ENCODE results near the gene NPC1L1.

DNA sequence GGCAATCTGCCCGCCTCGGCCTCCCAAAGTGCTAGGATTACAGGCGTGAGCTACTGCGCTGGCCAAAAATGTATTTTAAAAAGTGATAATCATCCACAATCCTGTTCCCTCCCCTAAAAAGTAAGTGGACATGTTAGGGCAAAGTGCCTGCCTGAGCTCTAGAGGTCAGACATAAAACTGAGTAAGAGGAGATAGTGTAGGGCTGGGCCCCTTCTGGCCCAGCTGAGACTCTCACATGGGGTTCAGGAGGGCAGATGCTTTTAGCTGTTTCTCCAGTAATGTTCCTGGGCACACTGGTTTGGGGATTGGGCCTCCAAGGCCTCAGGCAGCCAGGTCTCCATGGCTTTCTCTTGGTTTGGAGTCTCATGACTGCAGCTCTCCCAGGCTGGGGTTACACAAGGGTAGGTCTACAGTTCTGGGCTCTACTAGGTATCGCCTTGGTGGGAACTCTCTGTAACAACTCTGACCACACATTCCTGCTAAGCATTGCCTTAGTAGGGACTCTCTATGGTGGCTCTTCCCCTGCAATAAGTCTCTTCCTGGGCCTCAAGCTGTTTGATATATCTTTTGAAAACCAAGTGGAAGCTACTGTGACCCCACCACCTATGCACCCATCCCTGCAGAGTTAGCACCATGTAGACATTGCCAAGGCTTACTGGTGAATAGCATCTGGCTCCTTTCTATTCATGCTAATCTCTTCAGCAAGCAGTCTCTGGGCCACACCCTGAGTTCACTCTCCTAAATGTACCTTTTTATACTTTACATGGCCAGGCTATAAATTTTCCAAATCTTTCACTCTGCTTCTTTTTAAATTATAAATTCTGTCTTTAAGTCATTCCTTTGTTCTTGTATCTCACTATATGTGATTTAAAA, 43.7 kb downstream of the NPC1L1 start:
- TF ChIP-seq, protein P1, sequence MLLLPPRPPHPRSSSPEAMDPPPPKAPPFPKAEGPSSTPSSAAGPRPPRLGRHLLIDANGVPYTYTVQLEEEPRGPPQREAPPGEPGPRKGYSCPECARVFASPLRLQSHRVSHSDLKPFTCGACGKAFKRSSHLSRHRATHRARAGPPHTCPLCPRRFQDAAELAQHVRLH (tag by site-specific recombination; IDR thresholded peaks at IDR 0.05) = no peak
- TF ChIP-seq ZNF354C (tag by site-specific recombination; IDR thresholded peaks at IDR 0.05; ENCODE audit: borderline replicate concordance, low read depth) = no peak
- TF ChIP-seq, protein P2, sequence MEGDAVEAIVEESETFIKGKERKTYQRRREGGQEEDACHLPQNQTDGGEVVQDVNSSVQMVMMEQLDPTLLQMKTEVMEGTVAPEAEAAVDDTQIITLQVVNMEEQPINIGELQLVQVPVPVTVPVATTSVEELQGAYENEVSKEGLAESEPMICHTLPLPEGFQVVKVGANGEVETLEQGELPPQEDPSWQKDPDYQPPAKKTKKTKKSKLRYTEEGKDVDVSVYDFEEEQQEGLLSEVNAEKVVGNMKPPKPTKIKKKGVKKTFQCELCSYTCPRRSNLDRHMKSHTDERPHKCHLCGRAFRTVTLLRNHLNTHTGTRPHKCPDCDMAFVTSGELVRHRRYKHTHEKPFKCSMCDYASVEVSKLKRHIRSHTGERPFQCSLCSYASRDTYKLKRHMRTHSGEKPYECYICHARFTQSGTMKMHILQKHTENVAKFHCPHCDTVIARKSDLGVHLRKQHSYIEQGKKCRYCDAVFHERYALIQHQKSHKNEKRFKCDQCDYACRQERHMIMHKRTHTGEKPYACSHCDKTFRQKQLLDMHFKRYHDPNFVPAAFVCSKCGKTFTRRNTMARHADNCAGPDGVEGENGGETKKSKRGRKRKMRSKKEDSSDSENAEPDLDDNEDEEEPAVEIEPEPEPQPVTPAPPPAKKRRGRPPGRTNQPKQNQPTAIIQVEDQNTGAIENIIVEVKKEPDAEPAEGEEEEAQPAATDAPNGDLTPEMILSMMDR (tag by site-specific recombination; IDR thresholded peaks at IDR 0.05) = no peak
- TF ChIP-seq ZXDB (tag by site-specific recombination; IDR thresholded peaks at IDR 0.05) = no peak
- TF ChIP-seq MZF1 (tag by site-specific recombination; IDR thresholded peaks at IDR 0.05; ENCODE audit: borderline replicate concordance) = no peak
- TF ChIP-seq, protein P3, sequence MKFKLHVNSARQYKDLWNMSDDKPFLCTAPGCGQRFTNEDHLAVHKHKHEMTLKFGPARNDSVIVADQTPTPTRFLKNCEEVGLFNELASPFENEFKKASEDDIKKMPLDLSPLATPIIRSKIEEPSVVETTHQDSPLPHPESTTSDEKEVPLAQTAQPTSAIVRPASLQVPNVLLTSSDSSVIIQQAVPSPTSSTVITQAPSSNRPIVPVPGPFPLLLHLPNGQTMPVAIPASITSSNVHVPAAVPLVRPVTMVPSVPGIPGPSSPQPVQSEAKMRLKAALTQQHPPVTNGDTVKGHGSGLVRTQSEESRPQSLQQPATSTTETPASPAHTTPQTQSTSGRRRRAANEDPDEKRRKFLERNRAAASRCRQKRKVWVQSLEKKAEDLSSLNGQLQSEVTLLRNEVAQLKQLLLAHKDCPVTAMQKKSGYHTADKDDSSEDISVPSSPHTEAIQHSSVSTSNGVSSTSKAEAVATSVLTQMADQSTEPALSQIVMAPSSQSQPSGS (tag by site-specific recombination; IDR thresholded peaks at IDR 0.05; ENCODE audit: low read depth) = no peak
- no peak for TF ChIP-seq PRDM1 (tag by site-specific recombination; IDR thresholded peaks at IDR 0.05)
- TF ChIP-seq, protein P4, sequence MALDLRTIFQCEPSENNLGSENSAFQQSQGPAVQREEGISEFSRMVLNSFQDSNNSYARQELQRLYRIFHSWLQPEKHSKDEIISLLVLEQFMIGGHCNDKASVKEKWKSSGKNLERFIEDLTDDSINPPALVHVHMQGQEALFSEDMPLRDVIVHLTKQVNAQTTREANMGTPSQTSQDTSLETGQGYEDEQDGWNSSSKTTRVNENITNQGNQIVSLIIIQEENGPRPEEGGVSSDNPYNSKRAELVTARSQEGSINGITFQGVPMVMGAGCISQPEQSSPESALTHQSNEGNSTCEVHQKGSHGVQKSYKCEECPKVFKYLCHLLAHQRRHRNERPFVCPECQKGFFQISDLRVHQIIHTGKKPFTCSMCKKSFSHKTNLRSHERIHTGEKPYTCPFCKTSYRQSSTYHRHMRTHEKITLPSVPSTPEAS (tag by site-specific recombination; IDR thresholded peaks at IDR 0.05) = no peak
- TF ChIP-seq, protein P5, sequence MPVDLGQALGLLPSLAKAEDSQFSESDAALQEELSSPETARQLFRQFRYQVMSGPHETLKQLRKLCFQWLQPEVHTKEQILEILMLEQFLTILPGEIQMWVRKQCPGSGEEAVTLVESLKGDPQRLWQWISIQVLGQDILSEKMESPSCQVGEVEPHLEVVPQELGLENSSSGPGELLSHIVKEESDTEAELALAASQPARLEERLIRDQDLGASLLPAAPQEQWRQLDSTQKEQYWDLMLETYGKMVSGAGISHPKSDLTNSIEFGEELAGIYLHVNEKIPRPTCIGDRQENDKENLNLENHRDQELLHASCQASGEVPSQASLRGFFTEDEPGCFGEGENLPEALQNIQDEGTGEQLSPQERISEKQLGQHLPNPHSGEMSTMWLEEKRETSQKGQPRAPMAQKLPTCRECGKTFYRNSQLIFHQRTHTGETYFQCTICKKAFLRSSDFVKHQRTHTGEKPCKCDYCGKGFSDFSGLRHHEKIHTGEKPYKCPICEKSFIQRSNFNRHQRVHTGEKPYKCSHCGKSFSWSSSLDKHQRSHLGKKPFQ (tag by site-specific recombination; IDR thresholded peaks at IDR 0.05) = no peak
- TF ChIP-seq, protein P6, sequence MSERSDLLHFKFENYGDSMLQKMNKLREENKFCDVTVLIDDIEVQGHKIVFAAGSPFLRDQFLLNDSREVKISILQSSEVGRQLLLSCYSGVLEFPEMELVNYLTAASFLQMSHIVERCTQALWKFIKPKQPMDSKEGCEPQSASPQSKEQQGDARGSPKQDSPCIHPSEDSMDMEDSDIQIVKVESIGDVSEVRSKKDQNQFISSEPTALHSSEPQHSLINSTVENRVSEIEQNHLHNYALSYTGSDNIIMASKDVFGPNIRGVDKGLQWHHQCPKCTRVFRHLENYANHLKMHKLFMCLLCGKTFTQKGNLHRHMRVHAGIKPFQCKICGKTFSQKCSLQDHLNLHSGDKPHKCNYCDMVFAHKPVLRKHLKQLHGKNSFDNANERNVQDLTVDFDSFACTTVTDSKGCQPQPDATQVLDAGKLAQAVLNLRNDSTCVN (tag by site-specific recombination; optimal IDR thresholded peaks at IDR 0.05) = no peak
- TF ChIP-seq, protein P7, sequence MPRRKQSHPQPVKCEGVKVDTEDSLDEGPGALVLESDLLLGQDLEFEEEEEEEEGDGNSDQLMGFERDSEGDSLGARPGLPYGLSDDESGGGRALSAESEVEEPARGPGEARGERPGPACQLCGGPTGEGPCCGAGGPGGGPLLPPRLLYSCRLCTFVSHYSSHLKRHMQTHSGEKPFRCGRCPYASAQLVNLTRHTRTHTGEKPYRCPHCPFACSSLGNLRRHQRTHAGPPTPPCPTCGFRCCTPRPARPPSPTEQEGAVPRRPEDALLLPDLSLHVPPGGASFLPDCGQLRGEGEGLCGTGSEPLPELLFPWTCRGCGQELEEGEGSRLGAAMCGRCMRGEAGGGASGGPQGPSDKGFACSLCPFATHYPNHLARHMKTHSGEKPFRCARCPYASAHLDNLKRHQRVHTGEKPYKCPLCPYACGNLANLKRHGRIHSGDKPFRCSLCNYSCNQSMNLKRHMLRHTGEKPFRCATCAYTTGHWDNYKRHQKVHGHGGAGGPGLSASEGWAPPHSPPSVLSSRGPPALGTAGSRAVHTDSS (tag by site-specific recombination; IDR thresholded peaks at IDR 0.05) = no peak
- no peak for TF ChIP-seq ZNF654 (tag by site-specific recombination; IDR thresholded peaks at IDR 0.05; ENCODE audit: low read depth)
- TF ChIP-seq ZNF791 (tag by site-specific recombination; IDR thresholded peaks at IDR 0.05) = no peak

Measured in HEK293 (cell line).